MCF 10A (cell line): ENCODE data around the gene SNRNP70. TPM values are rescaled to one million over a fixed set of nuclear protein-coding genes. Genes with fewer than 3 reads are reported as not detected.

Experiments
- BruUV-seq: library from RNA; stranded (reverse); fragments of 400-500 nt; replicated peaks from 2 replicates; lab custom pipeline; 2021; lab: Mats Ljungman, UMichigan
- CTCF ChIA-PET: fragments of 300-600 bp; sonication (Branson Sonifier 250); formaldehyde crosslinking; extraction: SDS; loops from one replicate; lab custom pipeline; 2021; ENCODE audit warnings: antibody characterized with exemption, inconsistent platforms; lab: Yijun Ruan, JAX
- POLR2A ChIA-PET: fragments of 300-600, 350-650 bp; sonication (Branson Sonifier 250); formaldehyde crosslinking; extraction: SDS; loops from one replicate; lab custom pipeline; 2020; ENCODE audit warnings: antibody characterized with exemption, inconsistent platforms; lab: Yijun Ruan, JAX
- DNase-seq: peaks from one replicate; pipeline ENCODE4 v3.0.0-alpha.2; 2018; ENCODE audit not compliant: unreplicated experiment
- H3K27ac Mint-ChIP-seq: one replicate; pipeline ENCODE4 v1.8.0; 2022; ENCODE audit warnings: mild to moderate bottlenecking, low read depth, mixed read lengths; ENCODE audit not compliant: unreplicated experiment
- H3K27me3 Mint-ChIP-seq: one replicate; pipeline ENCODE4 v1.8.0; 2022; ENCODE audit warnings: mixed read lengths; ENCODE audit not compliant: insufficient read depth, unreplicated experiment
- H3K36me3 Mint-ChIP-seq: one replicate; pipeline ENCODE4 v1.8.0; 2022; ENCODE audit warnings: mild to moderate bottlenecking, moderate library complexity, mixed read lengths; ENCODE audit not compliant: insufficient read depth, unreplicated experiment
- H3K4me1 Mint-ChIP-seq: one replicate; pipeline ENCODE4 v1.8.0; 2022; ENCODE audit warnings: mixed read lengths; ENCODE audit not compliant: insufficient read depth, unreplicated experiment
- H3K4me3 Mint-ChIP-seq: one replicate; pipeline ENCODE4 v1.8.0; 2022; ENCODE audit warnings: mild to moderate bottlenecking, moderate library complexity, mixed read lengths; ENCODE audit not compliant: unreplicated experiment
- H3K9me3 Mint-ChIP-seq: one replicate; pipeline ENCODE4 v1.8.0; 2022; ENCODE audit warnings: mixed read lengths; ENCODE audit not compliant: unreplicated experiment
- intact Hi-C: fragments of 100-400 bp; cut with micrococcal nuclease; formaldehyde crosslinking; loops from 2 replicates; pipeline ENCODE4 v1.14.1; 2022
- total RNA-seq: library from RNA; stranded (reverse); gene quantifications from 2 replicates; pipeline ENCODE4 v1.2.3, GENCODE V29; 2022
- TF ChIP-seq, protein P1 (sequence below): fragments of 200-600 bp; IDR thresholded peaks from one replicate; pipeline ENCODE4 v1.8.0; 2022; ENCODE audit warnings: antibody characterized with exemption, mild to moderate bottlenecking; ENCODE audit not compliant: unreplicated experiment

SNRNP70 gene
- total RNA-seq, 1 experiment from 2014 or later: 199 TPM

DNA sequence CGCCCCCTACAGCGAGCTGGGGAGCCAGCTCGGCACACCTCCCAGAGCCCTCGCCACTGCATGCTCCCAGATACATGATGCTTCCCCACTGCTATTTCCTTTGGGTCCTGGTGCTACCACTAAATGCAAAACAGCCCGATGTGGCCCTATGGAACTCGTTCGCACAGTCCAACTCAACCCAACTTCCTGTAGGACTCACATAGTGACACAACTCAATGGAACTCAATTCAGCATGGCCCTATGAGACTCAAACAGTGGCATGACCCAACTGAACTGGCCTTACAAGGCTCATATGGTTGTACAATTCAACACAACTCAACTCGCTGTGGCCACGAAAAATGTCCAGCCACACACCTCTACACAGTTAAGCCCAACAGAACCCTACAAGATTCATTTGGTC, 16.2 kb upstream of the SNRNP70 start:
- POLR2A ChIA-PET: interaction anchor here (1.0 to 2.4 kb wide), 2 partner anchors 13 to 75 kb away, joined by 3 to 6 read pairs; partner anchors contain the start of genes GYS1 and RUVBL2
- intact Hi-C loops: no loop called here

GRCh38 chr19:49070416-49070815, 14.8 kb upstream of the SNRNP70 start:
- H3K4me1 Mint-ChIP-seq: peaks cover 23% of the 10 kb centered on the region
- H3K36me3 Mint-ChIP-seq: peaks cover 11% of the 10 kb centered on the region
- H3K27ac Mint-ChIP-seq: no peak overlapping the region
- DNase-seq: no peak
- ChIA-PET CTCF (interaction anchor here (1.1 to 2.1 kb wide), 2 partner anchors 12 to 28 kb away, joined by 3 to 7 read pairs; no protein-coding TSS in a partner anchor), POLR2A (interaction anchor here (1.4 to 2.4 kb wide), 2 partner anchors 12 to 77 kb away, joined by 3 to 6 read pairs; partner anchors contain the start of genes GYS1 and RUVBL2)
- TF ChIP-seq, protein P1, sequence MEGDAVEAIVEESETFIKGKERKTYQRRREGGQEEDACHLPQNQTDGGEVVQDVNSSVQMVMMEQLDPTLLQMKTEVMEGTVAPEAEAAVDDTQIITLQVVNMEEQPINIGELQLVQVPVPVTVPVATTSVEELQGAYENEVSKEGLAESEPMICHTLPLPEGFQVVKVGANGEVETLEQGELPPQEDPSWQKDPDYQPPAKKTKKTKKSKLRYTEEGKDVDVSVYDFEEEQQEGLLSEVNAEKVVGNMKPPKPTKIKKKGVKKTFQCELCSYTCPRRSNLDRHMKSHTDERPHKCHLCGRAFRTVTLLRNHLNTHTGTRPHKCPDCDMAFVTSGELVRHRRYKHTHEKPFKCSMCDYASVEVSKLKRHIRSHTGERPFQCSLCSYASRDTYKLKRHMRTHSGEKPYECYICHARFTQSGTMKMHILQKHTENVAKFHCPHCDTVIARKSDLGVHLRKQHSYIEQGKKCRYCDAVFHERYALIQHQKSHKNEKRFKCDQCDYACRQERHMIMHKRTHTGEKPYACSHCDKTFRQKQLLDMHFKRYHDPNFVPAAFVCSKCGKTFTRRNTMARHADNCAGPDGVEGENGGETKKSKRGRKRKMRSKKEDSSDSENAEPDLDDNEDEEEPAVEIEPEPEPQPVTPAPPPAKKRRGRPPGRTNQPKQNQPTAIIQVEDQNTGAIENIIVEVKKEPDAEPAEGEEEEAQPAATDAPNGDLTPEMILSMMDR: no peak
- H3K27me3 Mint-ChIP-seq: peaks cover 40% of the 10 kb centered on the region
- H3K4me3 Mint-ChIP-seq: no peak overlapping the region
- no peaks in the 10 kb centered on the region for H3K9me3 Mint-ChIP-seq
- intact Hi-C loops: no loop called here
- BruUV-seq: no TSS peak

More for the DNA sequence above, 16.2 kb upstream of the SNRNP70 start:
- H3K27ac Mint-ChIP-seq: no peak overlapping the region
- TF ChIP-seq, protein P1: no peak
- CTCF ChIA-PET: interaction anchor here (0.6 to 2.1 kb wide), 5 partner anchors 29 to 157 kb away, joined by 3 to 7 read pairs (median 3); no protein-coding TSS in a partner anchor
- no TSS peak for BruUV-seq
- no peaks in the 10 kb centered on the region for H3K9me3 Mint-ChIP-seq
- peaks cover 13% of the 10 kb centered on the region for H3K36me3 Mint-ChIP-seq
- peaks cover 17% of the 10 kb centered on the region for H3K4me1 Mint-ChIP-seq
- no peak for DNase-seq
- peaks cover 42% of the 10 kb centered on the region for H3K27me3 Mint-ChIP-seq
- H3K4me3 Mint-ChIP-seq: no peak overlapping the region

DNA sequence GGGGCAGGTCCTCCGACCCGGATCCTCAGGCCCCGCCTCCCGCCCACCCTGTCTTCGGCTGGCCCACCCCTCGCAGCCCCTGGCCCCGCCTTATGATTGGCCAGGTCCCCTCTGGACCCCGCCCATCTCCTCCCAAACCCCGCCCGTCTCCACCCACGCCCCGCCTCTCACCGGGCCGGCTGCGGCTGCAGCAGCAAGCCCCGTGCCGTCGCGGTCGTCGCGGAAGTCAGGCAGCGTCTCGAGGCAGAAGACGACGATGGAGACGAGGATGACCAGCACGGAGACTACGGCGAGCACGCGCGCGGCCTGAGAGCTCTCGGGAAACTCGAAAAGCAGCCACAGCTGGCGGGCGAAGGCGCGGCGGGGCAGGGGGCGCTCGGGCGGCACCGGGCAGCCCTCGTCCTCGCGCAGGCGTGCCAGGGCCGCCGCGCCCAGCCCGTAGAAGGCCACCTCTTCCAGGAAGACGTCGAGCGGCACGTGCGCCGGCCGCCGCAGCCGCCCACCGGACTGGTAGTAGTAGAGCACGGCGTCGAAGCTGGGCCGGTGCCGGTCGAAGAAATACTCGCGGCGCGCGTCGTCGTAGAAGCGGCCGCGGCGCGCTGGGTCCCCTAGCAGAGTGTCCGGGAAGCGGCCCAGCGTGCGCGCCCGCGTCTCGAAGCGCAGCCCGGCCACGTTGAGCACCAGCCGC, 13.2 kb upstream of the SNRNP70 start:
- Mint-ChIP-seq H3K27me3 (peaks cover 24% of the 10 kb centered on the region), H3K9me3 (no peaks in the 10 kb centered on the region), H3K4me1 (peaks cover 20% of the 10 kb centered on the region), H3K27ac (no peak overlapping the region), H3K36me3 (peaks cover 6% of the 10 kb centered on the region), H3K4me3 (no peak overlapping the region)
- intact Hi-C loops: no loop called here
- no peak for DNase-seq
- ChIA-PET POLR2A (interaction anchor here (1.4 kb wide), 1 partner anchor 10 kb away, joined by 3 read pairs; no protein-coding TSS in a partner anchor), CTCF (no interaction called here)
- no TSS peak for BruUV-seq
- TF ChIP-seq, protein P1: no peak
